Calu3 (cell line): Measurements from ENCODE around the gene LEF1. TPM values are rescaled to one million over a fixed set of nuclear protein-coding genes. Genes with fewer than 3 reads are reported as not detected.

Source experiments
- BruUV-seq: library from RNA; stranded (reverse); fragments of 400-500 nt; replicated peaks from 2 replicates; lab custom pipeline; 2021; lab: Mats Ljungman, UMichigan
- CTCF ChIA-PET: fragments of 300-600 bp; sonication (Branson Sonifier 250); formaldehyde crosslinking; loops from one replicate; lab custom pipeline; 2022; ENCODE audit warnings: antibody characterized with exemption; lab: Charles Lee
- DNase-seq: peaks from one replicate; pipeline ENCODE4 v3.0.0; 2022
- H3K27ac Mint-ChIP-seq: one replicate; pipeline ENCODE4 v1.8.0; 2022; ENCODE audit warnings: mixed read lengths; ENCODE audit not compliant: unreplicated experiment
- H3K27me3 Mint-ChIP-seq: one replicate; pipeline ENCODE4 v1.8.0; 2022; ENCODE audit warnings: mixed read lengths; ENCODE audit not compliant: unreplicated experiment
- H3K36me3 Mint-ChIP-seq: one replicate; pipeline ENCODE4 v1.8.0; 2022; ENCODE audit warnings: mild to moderate bottlenecking, moderate library complexity, mixed read lengths; ENCODE audit not compliant: insufficient read depth, unreplicated experiment
- H3K4me1 Mint-ChIP-seq: one replicate; pipeline ENCODE4 v1.8.0; 2022; ENCODE audit warnings: mild to moderate bottlenecking, low read depth, mixed read lengths; ENCODE audit not compliant: unreplicated experiment
- H3K4me3 Mint-ChIP-seq: one replicate; pipeline ENCODE4 v1.8.0; 2022; ENCODE audit warnings: mild to moderate bottlenecking, low read depth, moderate library complexity, mixed read lengths; ENCODE audit not compliant: unreplicated experiment
- H3K9me3 Mint-ChIP-seq: one replicate; pipeline ENCODE4 v1.8.0; 2022; ENCODE audit warnings: low read depth, mixed read lengths; ENCODE audit not compliant: unreplicated experiment
- CTCF ChIP-seq: fragments of 200-600 bp; IDR thresholded peaks from one replicate; pipeline ENCODE4 v1.8.0; 2022; ENCODE audit warnings: antibody characterized with exemption; ENCODE audit not compliant: unreplicated experiment
- intact Hi-C: fragments of 100-400 bp; cut with micrococcal nuclease; formaldehyde crosslinking; loops from one replicate; pipeline ENCODE4 v1.10.0; 2022; ENCODE audit not compliant: unreplicated experiment
- total RNA-seq: library from RNA; stranded (reverse); gene quantifications from 2 replicates; pipeline ENCODE4 v1.2.3, GENCODE V29; 2022

LEF1 gene
- total RNA-seq, 1 experiment from 2014 or later, result not detected

DNA sequence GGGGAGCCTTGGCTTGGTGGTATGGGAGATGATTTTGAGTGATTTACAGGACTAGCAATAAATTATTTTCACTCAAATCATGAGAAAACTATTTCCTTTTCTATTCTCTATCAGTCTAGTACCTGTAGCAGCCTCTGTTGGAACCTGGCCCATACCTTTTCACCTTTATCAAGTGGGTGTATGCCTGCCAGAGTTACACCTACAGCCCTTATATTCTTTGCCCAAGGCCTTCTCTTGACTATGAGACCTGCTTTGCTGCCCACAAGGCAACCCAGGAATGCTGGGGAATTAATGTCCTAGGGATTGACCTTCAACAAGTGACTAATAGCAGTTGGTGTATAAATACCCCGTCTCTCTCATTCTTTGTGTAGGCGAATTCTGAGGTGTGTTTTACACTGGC, 20.0 kb upstream of the LEF1 start:
- H3K36me3 Mint-ChIP-seq, result no peaks in the 10 kb centered on the region
- intact Hi-C loops, result no loop called here

GRCh38 chr4:108185252-108185651, 16.5 kb upstream of the LEF1 start:
- TF ChIP-seq CTCF, result no peak

More for the DNA sequence above, 20.0 kb upstream of the LEF1 start:
- H3K4me3 Mint-ChIP-seq, result no peak overlapping the region
- H3K9me3 Mint-ChIP-seq, result no peaks in the 10 kb centered on the region
- TF ChIP-seq CTCF, result no peak
- no peak overlapping the region for H3K27ac Mint-ChIP-seq
- BruUV-seq, result no TSS peak
- no peak for DNase-seq
- CTCF ChIA-PET, result no interaction called here
- peaks cover 27% of the 10 kb centered on the region for H3K27me3 Mint-ChIP-seq
- H3K4me1 Mint-ChIP-seq, result no peaks in the 10 kb centered on the region

DNA sequence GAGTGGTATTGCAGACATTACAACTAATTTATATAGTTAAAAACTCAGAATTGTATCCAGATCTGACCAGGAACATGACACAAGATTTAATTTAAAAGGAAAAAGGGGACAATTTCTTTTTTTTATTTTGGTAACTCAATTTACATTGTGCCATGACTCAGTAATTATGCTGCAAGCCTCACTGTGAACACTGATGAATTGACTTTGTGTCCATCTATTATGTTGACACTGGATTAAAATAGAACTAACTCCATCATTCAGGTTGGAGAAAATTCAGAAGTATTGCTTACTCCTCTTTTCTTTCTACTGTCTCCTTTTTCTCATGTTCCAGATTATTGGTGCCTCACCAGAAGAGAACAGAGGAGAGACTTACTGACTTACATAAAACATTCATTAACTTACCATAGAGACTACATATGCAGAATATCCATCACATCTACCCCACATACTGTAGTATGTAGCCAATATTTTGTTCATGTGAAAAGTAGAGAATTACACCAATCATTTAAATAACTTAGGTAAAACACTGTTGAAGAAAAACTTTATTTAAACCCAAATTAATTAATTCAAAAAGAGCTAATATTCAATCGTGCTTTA, 15.8 kb upstream of the LEF1 start:
- no peak for DNase-seq
- peaks cover 45% of the 10 kb centered on the region for H3K27me3 Mint-ChIP-seq
- TF ChIP-seq CTCF, result no peak
- H3K4me3 Mint-ChIP-seq, result no peak overlapping the region
- H3K36me3 Mint-ChIP-seq, result no peaks in the 10 kb centered on the region
- no peaks in the 10 kb centered on the region for H3K9me3 Mint-ChIP-seq
- CTCF ChIA-PET, result no interaction called here
- no TSS peak for BruUV-seq
- intact Hi-C loops, result no loop called here
- no peak overlapping the region for H3K27ac Mint-ChIP-seq
- H3K4me1 Mint-ChIP-seq, result no peaks in the 10 kb centered on the region

More at GRCh38 chr4:108185252-108185651, 16.5 kb upstream of the LEF1 start:
- H3K4me1 Mint-ChIP-seq, result no peaks in the 10 kb centered on the region
- intact Hi-C loops, result no loop called here
- no peaks in the 10 kb centered on the region for H3K9me3 Mint-ChIP-seq
- peaks cover 45% of the 10 kb centered on the region for H3K27me3 Mint-ChIP-seq
- H3K36me3 Mint-ChIP-seq, result no peaks in the 10 kb centered on the region
- no TSS peak for BruUV-seq
- no peak overlapping the region for H3K4me3 Mint-ChIP-seq
- no peak for DNase-seq
- H3K27ac Mint-ChIP-seq, result no peak overlapping the region
- CTCF ChIA-PET, result no interaction called here

- intact Hi-C loops, result no loop called here
- DNase-seq, result no peak
- Mint-ChIP-seq H3K36me3 (no peaks in the 10 kb centered on the region), H3K4me3 (no peak overlapping the region), H3K4me1 (no peaks in the 10 kb centered on the region), H3K9me3 (no peaks in the 10 kb centered on the region), H3K27ac (no peak overlapping the region), H3K27me3 (peaks cover 45% of the 10 kb centered on the region)
- TF ChIP-seq CTCF, result no peak
- BruUV-seq, result no TSS peak
- CTCF ChIA-PET, result no interaction called here
Observed at GRCh38 chr4:108181704-108182103, 13.0 kb upstream of the LEF1 start.
